Measurements from ENCODE around the gene MFSD11. TPM values are rescaled to one million over a fixed set of nuclear protein-coding genes. Genes with fewer than 3 reads are reported as not detected.

The MFSD11 gene
- total and polyA plus RNA-seq, 2 of the 8 experiments (the other 6 are each of a cell fraction or from before 2014, with no cell fraction given), result 17.7 to 19.8 TPM

GRCh38 chr17:76822184-76822778 lies 84.4 kb downstream of the MFSD11 start (continued):
- TF ChIP-seq RFX5 (IDR thresholded peaks at IDR 0.05; ENCODE audit: borderline replicate concordance, low read depth, low read length) (no peak), NRF1 (IDR thresholded peaks at IDR 0.05; ENCODE audit: low read depth, low read length) (no peak), POLR2AphosphoS5 (IDR thresholded peaks at IDR 0.05; ENCODE audit: low read depth, low read length) (no peak), SP2 (IDR thresholded peaks at IDR 0.05; ENCODE audit: low read length) (no peak), ATF3 (IDR thresholded peaks at IDR 0.05; ENCODE audit: insufficient read depth, low read depth, low read length) (no peak), EZH2 (IDR thresholded peaks at IDR 0.05; ENCODE audit: low read depth, low read length, severe bottlenecking) (no peak), TEAD4 (IDR thresholded peaks at IDR 0.05; ENCODE audit: low read depth, low read length) (no peak), BRCA1 (IDR thresholded peaks at IDR 0.05; ENCODE audit: low read depth, low read length) (no peak), JUN (IDR thresholded peaks at IDR 0.05; ENCODE audit: low read depth, low read length) (no peak), MAFK (IDR thresholded peaks at IDR 0.05; ENCODE audit: low read depth, low read length) (no peak)
